GM12873 (cell line): Measurements from ENCODE around the gene GALNT9.

ENCODE experiments used
- TF ChIP-seq, protein P1 (sequence below): IDR thresholded peaks from 2 replicates; pipeline ENCODE4 v1.5.1; 2012; ENCODE audit warnings: low read depth, mild to moderate bottlenecking, moderate library complexity, low read length, control low read depth; ENCODE audit not compliant: insufficient read depth; ENCODE audit errors: missing control alignments

GALNT9 gene

DNA sequence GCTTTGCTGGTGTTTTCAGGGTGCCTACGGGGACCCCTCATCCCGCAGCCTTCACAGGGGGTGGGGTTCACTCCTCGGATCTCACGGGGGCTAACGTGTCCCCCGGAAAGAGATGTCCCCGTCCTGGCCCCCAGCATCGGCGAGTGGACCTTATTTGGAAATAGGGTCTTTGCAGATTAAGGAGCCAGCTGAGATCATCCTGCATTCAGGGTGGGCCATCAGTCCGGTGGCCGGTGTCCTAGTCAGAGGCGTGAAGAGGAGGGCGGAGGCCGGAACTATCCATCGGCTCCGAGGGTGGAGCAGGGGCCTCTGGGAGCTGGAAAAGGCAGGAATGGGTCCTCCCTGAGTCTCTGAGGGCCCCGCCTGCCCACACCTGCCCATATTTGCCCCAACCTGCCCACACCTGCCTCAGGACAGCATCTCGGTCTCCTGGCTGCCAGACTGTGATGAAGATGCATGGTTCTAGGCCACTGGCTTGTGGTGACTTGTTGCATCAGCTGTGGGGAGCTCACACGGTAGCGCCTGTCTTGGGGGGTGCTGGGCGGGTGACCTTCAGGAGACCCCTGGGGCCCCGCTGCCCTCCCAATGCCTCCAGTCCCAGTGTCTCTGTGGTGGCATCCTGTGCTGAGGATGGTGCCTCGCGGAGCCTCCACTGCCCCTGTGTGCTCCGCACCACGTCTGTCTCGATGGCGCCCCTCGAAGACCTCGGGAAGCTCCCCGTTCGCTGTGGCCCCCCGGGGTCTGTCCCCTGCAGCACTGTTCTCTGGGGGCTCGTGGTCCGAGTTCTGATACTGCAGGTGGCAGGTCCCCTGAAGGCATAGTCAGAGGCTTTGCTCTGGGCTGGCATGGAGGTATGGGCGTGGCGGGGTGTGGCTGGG, 170.5 kb downstream of the GALNT9 start:
- TF ChIP-seq, protein P1, sequence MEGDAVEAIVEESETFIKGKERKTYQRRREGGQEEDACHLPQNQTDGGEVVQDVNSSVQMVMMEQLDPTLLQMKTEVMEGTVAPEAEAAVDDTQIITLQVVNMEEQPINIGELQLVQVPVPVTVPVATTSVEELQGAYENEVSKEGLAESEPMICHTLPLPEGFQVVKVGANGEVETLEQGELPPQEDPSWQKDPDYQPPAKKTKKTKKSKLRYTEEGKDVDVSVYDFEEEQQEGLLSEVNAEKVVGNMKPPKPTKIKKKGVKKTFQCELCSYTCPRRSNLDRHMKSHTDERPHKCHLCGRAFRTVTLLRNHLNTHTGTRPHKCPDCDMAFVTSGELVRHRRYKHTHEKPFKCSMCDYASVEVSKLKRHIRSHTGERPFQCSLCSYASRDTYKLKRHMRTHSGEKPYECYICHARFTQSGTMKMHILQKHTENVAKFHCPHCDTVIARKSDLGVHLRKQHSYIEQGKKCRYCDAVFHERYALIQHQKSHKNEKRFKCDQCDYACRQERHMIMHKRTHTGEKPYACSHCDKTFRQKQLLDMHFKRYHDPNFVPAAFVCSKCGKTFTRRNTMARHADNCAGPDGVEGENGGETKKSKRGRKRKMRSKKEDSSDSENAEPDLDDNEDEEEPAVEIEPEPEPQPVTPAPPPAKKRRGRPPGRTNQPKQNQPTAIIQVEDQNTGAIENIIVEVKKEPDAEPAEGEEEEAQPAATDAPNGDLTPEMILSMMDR: no peak

DNA sequence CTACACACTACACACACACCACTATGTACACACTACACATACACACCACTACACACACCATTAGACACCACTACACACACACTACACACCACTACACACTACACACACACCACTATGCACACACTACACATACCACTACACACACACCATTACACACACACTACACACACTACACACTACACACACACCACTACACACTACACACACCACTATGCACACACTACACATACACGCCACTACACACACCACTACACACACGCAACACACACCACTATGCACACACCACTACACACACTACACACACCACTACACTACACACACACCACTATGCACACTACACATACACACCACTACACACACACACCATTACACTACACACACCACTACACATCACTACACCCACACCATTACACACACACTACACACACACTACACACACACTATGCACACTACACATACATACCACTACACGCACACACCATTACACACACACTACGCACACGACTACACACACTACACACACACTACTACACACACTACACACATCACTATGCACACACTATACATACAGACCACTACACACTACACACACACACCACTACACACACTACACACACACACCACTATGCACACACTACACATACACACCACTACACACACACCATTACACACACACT, 171.5 kb downstream of the GALNT9 start:
- TF ChIP-seq, protein P1: no peak

DNA sequence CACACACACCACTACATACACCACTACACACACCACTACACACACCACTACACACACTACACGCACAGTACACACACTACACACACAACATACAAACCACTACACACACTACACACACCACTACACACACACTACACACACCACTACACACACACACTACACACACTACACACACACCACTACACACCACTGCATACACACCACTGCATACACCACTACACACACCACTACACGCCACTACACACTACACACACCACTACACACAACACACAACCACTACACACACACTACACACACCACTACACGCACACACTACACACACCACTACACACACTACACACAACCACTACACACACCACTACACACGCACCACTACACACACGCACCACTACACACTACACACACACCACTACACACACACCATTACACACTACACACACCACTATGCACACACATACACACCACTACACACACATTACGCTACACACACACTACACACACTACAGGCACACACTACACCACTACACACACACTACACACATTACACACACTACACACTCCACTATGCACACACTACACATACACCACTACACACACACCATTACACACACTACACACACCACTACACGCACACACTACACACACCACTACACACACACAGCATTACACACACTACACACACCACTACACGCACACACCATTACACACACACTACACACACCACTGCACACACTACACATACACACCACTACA, 172.6 kb downstream of the GALNT9 start:
- TF ChIP-seq, protein P1: no peak

DNA sequence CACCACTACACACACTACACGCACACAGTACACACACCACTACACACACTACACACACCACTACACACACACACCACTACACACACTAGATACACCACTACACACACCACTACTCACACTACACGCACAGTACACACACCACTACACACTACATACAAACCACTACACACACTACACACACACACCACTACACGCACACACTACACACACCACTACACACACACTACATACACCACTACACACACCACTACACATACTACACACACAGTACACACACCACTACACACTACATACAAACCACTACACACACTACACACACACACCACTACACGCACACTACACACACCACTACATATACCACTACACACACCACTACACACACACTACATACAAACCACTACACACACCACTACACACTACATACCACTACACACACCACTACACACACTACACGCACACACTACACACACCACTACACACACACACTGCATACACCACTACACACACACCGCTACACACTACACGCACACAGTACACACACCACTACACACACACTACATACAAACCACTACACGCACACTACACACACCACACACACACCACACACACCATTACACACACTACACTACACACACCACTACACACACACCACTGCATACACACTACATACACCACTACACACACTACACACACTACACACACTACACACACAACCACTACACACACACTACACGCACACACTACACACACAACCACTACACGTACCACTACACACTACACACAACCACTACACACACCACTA, 173.4 kb downstream of the GALNT9 start:
- TF ChIP-seq, protein P1: no peak

- TF ChIP-seq, protein P1: no peak
These were observed 174.2 kb downstream of the GALNT9 start for GRCh38 chr12:132154941-132155770.

DNA sequence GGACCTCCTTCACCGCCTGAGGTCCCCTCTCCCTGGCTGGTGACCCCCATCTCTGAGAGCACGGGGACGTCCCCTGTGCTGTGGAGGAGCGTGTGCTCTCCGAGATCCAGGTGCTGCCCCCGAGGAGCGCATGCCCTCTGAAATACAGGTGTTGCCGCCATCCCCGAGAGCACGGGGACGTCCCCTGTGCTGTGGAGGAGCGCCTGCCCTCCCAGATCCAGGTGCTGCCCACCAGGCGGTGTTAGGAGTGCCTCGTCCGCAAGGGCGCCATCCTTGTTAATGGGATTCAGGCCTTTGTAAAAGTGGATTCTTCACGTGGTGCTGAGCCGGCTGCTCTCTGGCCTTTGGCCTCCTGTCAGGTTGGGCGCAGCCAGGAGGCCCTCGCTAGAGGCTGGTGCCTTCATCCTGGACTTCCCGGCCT, 175.0 kb downstream of the GALNT9 start:
- TF ChIP-seq, protein P1: no peak
